OCI-LY3 (cell line): ENCODE measurements around the gene TCL1A.
A peak's percentile ranks its signal among the peaks of the same experiment; 100 is the strongest.

Source experiments
- H2AFZ ChIP-seq: fragments of 200-600, 300-600 bp; shearing (Covaris generic); 2 replicates; pipeline ENCODE4 v1.6.0; 2014; ENCODE audit warnings: antibody characterized with exemption, low read depth, low read length
- H3K27ac ChIP-seq: fragments of 200-600, 300-600 bp; sonication (generic); 2 replicates; pipeline ENCODE4 v1.5.1; 2014; ENCODE audit warnings: mild to moderate bottlenecking, low read length, moderate library complexity, mixed read lengths
- H3K27me3 ChIP-seq: fragments of 200-600, 300-600 bp; sonication (generic); 2 replicates; pipeline ENCODE4 v1.6.1; 2014; ENCODE audit warnings: low read depth, low read length, mixed read lengths
- H3K36me3 ChIP-seq: fragments of 200-600, 300-600 bp; sonication (generic); replicated peaks from 2 replicates; pipeline ENCODE3; 2014; ENCODE audit warnings: low read depth, low read length, mixed read lengths
- H3K4me1 ChIP-seq: fragments of 300-600, 200-600 bp; sonication (generic); 2 replicates; pipeline ENCODE4 v1.6.1; 2014; ENCODE audit warnings: low read length, mixed read lengths
- H3K4me2 ChIP-seq: fragments of 200-600, 300-600 bp; sonication (generic); 2 replicates; pipeline ENCODE4 v1.6.1; 2014; ENCODE audit warnings: low read length, mixed read lengths
- H3K4me3 ChIP-seq: fragments of 300-600, 200-600 bp; sonication (generic); 2 replicates; pipeline ENCODE4 v1.5.1; 2014; ENCODE audit warnings: antibody characterized with exemption, mild to moderate bottlenecking, low read length, moderate library complexity
- H3K79me2 ChIP-seq: fragments of 300-600, 200-600 bp; shearing (Covaris generic); 2 replicates; pipeline ENCODE4 v1.6.1; 2014; ENCODE audit warnings: mild to moderate bottlenecking, low read length, mixed read lengths
- H3K9ac ChIP-seq: fragments of 300-600, 200-600 bp; shearing (Covaris generic); 2 replicates; pipeline ENCODE4 v1.6.0; 2014; ENCODE audit warnings: mild to moderate bottlenecking, low read length, moderate library complexity
- H3K9me3 ChIP-seq: fragments of 200-600, 300-600 bp; shearing (Covaris generic); 2 replicates; pipeline ENCODE4 v1.6.1; 2014; ENCODE audit warnings: low read length, mixed read lengths; ENCODE audit not compliant: insufficient read depth
- H4K20me1 ChIP-seq: fragments of 200-600, 300-600 bp; sonication (generic); 2 replicates; pipeline ENCODE4 v1.6.1; 2016; ENCODE audit warnings: low read length, mixed read lengths; ENCODE audit not compliant: insufficient read depth
- EZH2phosphoT487 ChIP-seq: fragments of 200-600 bp; shearing (Covaris generic); IDR thresholded peaks from 2 replicates; pipeline ENCODE4 v1.6.1; 2018; ENCODE audit warnings: antibody characterized with exemption, mixed run types, low read depth
- TF ChIP-seq, protein P1 (sequence below): fragments of 200-600, 300-600 bp; sonication (generic); IDR thresholded peaks from 2 replicates; pipeline ENCODE4 v1.5.1; 2014; ENCODE audit warnings: antibody characterized with exemption, low read length, low read depth

The TCL1A gene

DNA sequence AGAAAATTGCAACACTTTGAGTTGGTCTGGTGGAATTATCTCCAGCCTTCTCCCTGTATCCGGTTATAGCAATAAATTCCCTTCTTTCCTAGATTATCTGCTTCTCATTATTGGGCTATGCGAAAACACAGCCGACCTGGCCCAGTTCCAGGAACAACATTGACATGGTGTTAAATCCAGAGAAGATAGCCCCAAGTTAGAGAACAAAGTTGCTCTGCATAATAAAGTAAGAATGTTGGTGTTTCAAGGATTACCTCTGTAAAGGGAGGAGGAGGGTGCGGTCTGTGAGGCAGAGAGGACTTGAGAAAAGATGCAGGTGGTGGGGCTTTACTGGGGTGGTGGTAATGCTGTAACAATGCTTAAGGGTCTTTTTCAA is 12.1 kb downstream of the TCL1A start:
- no peak overlapping the region for H3K4me3 ChIP-seq
- H4K20me1 ChIP-seq = no peaks in the 10 kb centered on the region
- H3K36me3 ChIP-seq = peaks cover 3% of the 10 kb centered on the region
- no peaks in the 10 kb centered on the region for H3K79me2 ChIP-seq
- no peaks in the 10 kb centered on the region for H3K27me3 ChIP-seq
- peaks cover 79% of the 10 kb centered on the region for H3K4me1 ChIP-seq
- H3K27ac ChIP-seq = no peak overlapping the region
- H3K4me2 ChIP-seq = no peak overlapping the region
- H3K9me3 ChIP-seq = no peaks in the 10 kb centered on the region; the same call in 1 of the 2 replicates
- no peak for TF ChIP-seq EZH2phosphoT487
- TF ChIP-seq, protein P1, sequence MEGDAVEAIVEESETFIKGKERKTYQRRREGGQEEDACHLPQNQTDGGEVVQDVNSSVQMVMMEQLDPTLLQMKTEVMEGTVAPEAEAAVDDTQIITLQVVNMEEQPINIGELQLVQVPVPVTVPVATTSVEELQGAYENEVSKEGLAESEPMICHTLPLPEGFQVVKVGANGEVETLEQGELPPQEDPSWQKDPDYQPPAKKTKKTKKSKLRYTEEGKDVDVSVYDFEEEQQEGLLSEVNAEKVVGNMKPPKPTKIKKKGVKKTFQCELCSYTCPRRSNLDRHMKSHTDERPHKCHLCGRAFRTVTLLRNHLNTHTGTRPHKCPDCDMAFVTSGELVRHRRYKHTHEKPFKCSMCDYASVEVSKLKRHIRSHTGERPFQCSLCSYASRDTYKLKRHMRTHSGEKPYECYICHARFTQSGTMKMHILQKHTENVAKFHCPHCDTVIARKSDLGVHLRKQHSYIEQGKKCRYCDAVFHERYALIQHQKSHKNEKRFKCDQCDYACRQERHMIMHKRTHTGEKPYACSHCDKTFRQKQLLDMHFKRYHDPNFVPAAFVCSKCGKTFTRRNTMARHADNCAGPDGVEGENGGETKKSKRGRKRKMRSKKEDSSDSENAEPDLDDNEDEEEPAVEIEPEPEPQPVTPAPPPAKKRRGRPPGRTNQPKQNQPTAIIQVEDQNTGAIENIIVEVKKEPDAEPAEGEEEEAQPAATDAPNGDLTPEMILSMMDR = no peak
- H2AFZ ChIP-seq = no peak overlapping the region
- H3K9ac ChIP-seq = no peak overlapping the region

DNA sequence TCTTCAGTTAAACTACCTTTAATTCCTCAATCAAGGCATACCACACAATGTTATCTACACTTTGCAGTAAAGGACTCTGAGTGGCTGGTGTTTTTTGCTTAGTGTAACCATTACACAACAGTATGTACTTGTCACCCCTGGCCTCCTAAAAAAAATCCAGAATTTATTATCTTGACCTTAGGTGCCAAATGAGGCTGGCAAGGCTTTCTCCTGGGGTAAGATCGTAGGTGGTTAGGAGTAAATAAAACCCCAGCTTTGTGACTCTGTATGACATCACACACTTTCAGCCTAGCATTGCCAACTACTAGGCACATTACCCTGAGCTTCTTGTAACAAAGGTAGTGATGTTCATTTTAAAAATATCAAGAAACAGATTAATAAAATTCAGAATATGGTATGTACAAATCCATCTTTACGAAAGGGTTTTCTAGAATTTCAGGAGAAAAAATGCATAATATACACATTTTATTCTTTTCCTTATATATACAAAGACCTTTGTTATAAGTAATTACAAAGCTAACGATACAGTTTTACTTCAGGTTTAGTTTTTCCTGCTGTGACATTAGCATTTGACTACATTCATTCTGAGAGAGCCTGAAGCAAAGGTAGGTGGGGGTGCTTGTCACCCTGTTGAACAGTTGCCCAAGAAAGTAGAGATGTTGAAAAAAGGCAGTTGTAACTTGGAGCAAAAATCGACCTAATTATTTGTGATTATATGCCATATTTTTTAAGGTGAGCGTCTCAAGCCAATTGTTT is 13.5 kb downstream of the TCL1A start:
- Histone ChIP-seq H3K27me3 (no peaks in the 10 kb centered on the region), H3K9ac (peak overlapping the region; percentile 68), H3K27ac (peak overlapping the region; percentile 93), H3K79me2 (no peaks in the 10 kb centered on the region), H3K4me1 (peaks cover 84% of the 10 kb centered on the region), H3K4me2 (peak overlapping the region; percentile 63), H3K36me3 (no peaks in the 10 kb centered on the region), H3K4me3 (peak overlapping the region; percentile 13; the same call in 1 of the 2 replicates), H4K20me1 (no peaks in the 10 kb centered on the region), H3K9me3 (no peaks in the 10 kb centered on the region; the same call in 1 of the 2 replicates), H2AFZ (no peak overlapping the region; the same call in 1 of the 2 replicates)
- TF ChIP-seq, protein P1 = no peak
- TF ChIP-seq EZH2phosphoT487 = no peak

DNA sequence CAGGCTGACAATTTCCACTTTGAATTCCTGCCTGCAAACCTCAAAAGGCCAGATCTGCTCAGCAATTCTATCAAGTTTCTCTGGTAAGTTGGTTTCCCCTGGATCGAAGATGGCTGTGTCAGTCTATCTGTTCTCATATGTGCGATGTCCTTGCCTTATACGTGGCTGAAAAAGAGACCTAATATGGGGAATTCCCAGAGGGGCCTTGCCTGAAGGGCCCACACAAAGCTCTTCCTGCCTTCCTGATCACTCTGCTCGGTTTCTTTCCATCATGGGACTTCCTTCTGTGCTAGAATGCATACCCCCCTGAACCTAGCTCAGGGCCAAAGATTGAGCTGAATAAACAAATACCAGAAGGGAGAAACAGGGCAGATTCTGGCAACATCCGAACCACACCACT is 14.5 kb downstream of the TCL1A start:
- Histone ChIP-seq H3K79me2 (no peaks in the 10 kb centered on the region), H2AFZ (peak overlapping the region; percentile 71), H3K27ac (peak overlapping the region; percentile 93), H3K4me2 (peak overlapping the region; percentile 63), H4K20me1 (no peaks in the 10 kb centered on the region), H3K36me3 (no peaks in the 10 kb centered on the region), H3K9me3 (no peaks in the 10 kb centered on the region; the same call in 1 of the 2 replicates), H3K4me1 (peaks cover 84% of the 10 kb centered on the region), H3K9ac (peak overlapping the region; percentile 68), H3K27me3 (no peaks in the 10 kb centered on the region), H3K4me3 (peak overlapping the region; percentile 21; the same call in 1 of the 2 replicates)
- TF ChIP-seq EZH2phosphoT487 = no peak
- TF ChIP-seq, protein P1 = no peak

DNA sequence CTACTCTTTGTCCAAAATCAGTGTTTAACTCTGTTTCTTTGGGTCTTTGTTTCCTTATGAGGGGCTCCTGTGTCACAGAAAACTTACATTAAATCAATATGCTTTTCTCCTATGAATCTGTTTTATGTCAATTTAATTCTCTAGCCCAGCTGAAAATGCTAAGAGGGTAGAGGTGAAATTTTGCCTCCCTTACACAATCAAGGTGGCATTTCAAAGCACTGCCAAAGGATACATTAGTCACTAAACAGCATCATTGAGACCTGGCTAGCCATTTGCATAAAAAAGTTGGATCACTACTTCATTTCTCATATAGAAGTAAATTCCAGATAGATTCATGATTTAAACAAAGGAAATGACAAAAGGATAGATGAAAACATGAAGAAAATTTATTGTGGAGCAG is 15.6 kb downstream of the TCL1A start:
- no peak for TF ChIP-seq EZH2phosphoT487
- TF ChIP-seq, protein P1 = no peak
- Histone ChIP-seq H3K27me3 (no peaks in the 10 kb centered on the region), H3K4me3 (peak overlapping the region; percentile 26), H4K20me1 (no peaks in the 10 kb centered on the region), H3K36me3 (no peaks in the 10 kb centered on the region), H3K9ac (peak overlapping the region; percentile 62; the same call in 1 of the 2 replicates), H3K9me3 (no peaks in the 10 kb centered on the region; the same call in 1 of the 2 replicates), H3K79me2 (no peaks in the 10 kb centered on the region), H2AFZ (no peak overlapping the region), H3K27ac (peak overlapping the region; percentile 93), H3K4me1 (peaks cover 77% of the 10 kb centered on the region), H3K4me2 (peak overlapping the region; percentile 62)
